Activated CD8-positive, alpha-beta memory T cell treated with anti-CD3 and anti-CD28 coated beads for 24 hours (primary cell): Measurements from ENCODE around the gene RALA.

Experiments
- DNase-seq: peaks from one replicate; pipeline ENCODE4 v3.0.0-alpha.2; 2020

Gene RALA

DNA sequence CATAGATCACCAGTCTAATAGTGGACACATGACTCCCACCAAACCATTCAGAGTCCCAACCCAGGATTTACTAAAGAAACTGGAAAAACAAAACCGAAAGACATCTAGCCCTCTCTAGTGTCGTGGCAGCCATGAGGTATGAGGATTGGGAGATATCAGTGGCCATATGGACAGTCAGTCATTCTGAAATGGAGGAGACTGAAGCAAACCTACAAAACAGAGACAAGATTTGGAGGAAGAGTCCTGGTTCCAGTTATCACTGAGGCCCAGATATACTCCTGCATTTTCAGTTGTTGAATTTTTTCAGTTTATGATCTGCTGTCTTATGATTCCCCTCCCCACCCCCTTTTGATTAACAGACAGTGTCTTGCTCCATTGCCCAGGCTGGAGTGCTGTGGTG lies 9.1 kb upstream of the RALA start:
- DNase-seq, result no peak

DNA sequence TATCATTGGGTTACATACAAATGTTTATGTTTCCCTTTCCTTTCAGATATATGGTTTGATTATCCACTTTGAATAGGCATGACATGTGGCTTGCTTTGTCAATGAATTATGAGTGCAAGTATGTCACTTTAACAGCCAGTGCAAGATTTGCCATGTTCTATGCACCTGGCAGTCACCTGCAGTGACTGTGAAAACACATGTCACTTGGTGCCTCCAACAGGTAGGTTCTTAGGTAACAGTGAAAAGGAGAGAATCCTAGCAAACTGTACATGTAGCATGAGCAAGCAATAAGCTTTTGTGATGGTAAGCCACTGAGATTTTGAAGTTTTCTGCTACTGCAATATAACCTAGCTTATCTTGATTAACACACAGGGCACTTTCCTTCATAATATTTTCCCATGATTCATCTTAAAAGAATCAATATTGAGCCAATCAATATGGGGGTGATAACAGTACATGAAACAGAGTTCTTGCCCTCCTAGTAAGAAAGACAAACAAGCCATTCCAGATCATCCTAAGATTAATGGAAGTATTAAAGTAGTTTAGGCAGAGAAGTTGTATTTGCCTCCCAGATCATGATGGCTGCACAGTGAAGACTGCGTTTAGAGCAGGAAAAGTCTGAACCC lies 7.9 kb upstream of the RALA start:
- DNase-seq, result no peak

DNA sequence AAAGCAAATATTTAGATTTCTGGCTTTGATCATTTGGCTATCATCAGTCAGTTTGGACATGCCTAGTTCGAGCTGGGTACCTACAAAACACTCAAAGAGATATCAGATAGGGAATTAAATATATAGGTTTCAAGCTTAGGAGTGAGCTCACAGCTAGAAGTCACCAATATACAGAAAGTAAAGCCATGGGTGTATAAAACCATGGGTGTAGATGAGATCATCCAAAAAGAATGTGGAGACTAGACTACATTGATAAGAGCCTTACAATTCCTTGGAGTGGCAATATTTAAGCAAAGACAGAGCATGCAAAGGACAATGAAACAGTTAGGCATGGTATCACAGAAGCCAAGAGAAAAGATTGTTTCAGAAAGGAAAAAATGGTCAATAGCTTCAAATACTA lies 7.2 kb upstream of the RALA start:
- DNase-seq, result no peak

DNA sequence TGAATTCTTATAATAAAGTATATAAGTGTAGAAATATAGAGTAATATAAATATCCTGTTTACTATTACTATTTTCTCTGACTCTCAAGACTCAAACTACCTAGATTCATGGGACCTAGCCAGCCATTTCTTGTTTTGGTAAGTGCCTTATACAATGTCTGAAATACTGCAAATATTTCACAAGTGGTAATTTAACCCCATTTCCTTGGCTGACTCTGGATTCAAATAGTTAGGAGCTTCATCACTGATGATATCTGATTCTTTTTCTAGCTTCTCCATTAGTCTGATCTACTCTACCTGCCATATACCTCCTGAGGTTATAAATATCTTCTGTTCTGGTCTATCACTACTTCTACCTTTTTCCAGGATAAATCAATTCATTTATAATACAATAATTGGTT lies 6.4 kb upstream of the RALA start:
- no peak for DNase-seq

DNA sequence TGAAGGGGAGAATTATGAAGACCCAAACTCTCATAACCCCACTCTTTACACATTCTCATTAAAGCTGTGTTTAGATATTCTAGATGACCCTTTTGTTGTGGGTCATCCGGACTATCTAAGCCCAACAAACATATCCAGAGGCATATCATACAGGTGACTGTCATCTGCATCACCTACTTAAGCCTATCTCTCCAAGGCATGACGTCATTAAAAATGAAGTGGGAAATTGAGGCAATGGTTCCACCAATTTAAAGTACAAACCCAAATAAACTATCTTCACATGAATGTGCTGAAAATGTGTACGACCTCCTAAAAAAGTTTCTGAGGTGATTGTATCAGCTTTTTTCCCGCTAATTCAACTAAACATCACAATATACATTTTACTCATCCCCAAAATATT lies 4.5 kb upstream of the RALA start:
- DNase-seq, result no peak

DNA sequence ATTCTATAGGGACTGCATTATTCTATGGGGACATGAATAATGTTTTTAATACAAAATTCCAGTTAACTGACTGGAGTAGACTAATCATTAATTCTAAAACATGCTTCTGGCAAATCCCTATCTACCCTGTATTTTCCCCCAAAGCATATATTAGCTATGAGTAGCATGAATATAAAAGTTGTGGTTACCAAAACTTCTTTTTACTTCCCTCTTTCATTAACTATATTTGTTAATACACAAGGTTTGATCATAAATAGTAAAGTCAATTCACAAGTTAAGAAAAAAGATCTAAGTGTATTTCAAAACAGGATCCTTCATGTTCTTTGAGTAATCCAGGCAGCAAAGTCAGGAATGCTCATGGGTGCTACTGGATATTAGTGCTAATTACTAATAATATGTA lies 2.9 kb upstream of the RALA start:
- DNase-seq, result no peak

DNA sequence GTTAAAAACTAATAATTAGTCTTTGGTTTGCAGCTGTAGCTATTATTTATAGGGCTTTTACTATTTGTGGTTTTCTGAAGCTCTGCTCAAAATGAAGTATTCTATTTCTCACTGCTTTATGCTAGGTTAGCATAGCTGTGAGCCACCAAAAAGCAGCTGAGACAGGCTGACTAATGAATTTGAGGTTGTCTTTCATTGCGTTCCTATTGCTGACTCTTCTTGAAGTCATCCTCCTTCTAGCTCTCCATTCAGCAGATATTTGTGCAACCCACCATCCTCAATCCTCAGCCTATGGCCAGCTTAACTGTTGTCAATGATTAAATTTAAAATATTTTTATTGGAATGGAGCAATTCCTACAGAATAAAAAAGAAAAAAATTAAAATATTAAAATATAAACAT lies 2.1 kb upstream of the RALA start:
- DNase-seq, result no peak

DNA sequence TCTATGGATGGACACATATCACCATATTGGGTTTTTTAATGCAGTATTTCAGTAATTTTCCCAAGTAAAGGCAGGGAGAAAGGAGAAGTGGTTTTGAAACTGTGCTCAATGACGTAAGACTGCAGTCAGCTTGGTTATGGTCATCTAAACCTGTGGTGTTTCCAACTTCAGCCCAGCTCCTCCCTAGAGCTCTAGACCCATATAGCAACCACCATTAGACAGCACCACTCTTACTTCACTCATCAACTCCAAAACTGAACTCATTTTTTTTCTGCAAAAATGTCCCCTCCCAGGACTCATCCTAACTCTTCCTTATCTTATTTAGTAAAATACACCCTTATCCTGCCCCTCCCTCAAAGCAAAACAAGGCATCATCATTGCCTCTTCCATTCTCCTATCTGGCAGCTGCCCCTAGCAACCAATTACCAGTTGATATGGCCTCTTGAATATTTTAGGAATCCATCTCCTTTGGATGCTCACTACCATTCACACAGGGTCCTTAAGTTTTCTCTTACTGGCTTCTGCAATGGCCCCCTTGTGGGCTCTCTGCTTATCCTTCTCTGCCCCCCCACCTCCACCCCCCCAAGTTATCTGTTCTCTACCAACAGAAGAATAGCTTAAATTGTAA lies 1.5 kb upstream of the RALA start:
- DNase-seq, result no peak

DNA sequence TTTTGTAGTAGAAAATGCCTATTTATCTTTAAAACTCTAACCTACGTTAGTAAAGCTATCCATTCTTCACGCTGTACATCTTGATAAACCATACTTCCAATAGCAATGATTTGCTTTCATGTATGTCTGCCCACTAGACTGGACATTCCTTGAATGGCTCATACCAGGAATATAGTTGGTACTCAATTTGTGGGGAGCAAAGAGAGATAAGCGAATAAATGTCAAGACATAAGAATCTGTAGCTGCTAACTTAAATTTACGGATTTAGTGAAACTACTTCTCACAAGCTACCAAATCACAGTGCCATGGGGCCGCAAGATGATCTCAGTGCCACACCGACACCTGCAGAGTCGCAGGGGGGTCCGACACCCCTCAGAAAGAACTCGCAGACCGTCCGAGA lies 763 bp upstream of the RALA start:
- no peak for DNase-seq

DNA sequence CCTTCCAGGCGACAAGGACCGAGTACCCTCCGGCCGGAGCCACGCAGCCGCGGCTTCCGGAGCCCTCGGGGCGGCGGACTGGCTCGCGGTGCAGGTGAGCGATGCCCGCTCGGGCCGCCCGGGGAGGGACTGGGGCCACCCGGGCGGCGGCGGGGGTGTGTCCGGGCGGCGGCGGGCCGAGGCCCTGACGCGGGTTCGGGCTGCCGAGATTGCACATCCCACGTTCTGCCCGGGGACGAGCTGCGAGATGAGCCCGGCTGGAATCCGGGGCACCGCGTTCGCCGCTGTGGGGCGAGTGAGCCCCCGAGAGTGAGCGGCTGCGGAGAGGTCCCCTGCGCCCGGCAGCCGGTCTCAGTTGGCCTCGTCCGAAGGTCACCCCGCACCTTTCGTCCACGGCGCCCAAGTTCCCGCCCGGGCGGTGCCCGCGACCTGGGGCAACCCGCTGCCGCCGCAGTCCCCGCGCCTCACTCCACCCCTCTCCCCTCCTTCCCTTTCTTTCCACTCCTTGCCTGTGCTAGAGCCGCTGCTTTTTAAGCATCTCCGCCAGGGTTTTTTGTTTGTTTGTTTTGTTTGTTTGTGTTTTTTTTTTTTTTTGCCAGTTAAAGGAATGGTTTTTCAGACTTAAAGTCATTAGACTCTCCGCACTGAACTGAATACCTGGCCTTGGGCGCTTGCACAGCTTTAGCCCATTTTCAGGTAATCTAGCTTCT lies 515 bp downstream of the RALA start:
- no peak for DNase-seq

DNA sequence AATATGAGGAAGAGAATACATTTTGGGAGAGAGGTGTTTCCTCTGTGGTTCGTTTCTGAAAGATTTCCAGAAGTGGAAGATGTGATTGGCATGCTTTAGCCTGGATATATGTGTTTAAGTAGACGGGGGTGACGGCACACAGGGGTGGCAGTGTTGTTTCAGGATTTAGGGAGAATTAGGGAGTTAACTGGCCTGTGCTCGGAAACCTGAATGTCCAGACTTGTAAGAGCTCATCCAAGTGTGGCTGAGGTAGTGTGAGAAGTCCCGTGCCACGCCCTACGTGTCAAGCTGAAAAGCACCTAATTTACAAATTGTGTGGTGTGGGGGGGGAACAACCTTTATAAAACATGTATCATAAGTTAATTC lies 1.1 kb downstream of the RALA start:
- DNase-seq, result no peak

DNA sequence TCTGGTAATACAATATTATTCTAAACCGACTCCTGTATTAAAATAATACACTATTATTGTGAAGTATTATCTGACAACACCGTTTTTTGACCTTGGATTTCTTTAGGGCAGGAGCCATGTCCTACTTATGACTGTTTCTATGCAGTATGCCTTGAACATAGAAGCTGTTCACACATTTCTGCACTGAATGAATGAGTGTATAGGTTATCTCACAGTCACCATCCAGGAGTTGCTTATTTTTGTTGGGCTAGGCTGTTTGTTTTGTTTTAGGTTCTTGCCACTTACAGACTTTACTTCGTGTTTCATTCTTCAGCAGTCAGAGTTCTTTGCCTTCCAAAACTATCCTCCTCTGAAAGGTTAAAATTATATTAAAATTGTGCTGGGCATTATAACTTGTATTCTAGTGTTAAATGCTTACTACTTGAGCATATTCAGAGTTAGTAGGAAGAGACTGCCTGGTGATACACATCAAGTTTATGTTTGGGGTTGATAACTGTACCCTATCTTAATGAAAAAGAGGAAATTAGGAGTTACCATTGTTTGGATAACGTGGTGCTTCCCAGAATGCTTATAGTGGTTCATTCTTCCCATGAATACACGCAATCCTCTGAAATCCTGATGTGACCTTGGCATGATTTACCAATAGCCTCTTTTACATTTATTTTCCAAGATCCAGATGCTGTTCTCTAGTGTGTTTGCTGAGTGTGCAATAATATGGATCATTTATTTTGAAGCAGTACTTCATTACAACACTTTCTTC lies 1.7 kb downstream of the RALA start:
- DNase-seq, result no peak

DNA sequence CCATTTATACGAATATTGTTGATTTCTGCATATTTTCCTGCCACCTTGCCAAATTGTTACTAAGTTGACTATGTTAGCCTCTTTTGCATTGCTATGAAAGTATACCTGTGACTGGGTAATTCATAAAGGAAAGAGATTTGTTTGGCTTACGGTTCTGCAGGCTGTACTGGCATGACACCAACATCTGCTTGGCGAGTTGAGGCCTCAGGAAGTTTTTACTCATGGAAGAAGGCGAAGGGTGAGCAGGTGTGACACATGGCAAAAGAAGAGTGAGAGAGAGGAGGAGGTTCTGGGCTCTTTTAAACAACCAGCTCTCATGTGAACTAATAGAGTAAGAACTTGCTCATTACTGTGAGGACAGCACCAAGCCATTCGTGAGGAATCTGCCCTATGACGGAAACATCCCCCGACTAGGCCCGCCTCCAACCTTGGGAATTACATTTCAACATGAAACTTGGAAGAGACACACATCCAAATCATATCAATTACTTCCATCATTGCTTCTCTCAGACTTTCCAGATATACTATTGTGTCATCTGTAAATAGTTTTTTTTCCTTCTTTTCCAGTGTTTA lies 8.4 kb downstream of the RALA start:
- DNase-seq, result no peak

DNA sequence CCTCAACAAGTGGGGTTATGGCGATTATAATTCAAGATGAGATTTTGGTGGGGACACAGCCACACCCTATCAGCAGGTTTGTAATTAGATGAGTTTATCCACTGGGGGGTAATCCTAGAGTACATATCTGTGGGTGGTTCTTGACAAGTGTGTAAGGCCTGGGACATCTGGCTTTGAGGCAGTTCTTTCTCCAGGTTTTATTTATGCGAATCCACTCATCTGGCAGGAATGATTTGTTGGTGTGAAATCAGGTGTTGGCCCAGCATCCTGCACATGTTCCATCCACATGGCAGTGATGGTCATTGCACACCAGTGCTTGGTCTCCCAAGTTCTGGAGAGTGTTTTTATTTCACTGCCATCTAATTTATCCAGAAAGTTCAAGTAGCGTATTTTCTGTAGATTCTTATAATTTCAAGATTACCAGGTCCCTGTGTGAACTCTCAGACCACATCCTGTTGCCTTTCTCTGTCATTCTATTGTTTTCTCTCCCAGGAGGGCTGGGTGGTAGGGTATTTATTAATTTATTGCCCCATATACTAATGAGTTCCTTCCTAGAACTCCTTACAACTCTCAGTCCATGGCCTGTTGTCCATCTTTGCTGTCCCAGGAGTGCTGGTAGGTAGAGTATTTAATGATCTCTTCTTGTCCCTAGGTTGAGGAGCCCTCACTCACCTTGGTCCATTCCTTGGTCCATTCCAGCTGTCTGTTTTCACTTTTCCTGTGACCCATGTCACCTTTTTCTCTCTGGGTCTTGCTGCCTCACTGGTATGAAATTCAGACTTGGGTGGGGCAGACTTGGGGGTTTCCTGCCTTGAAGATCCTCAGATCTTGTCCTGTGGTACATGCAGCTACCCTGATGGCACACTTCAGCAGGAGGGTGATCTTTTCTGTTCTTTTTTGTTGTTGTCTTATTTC lies 10.4 kb downstream of the RALA start:
- no peak for DNase-seq

DNA sequence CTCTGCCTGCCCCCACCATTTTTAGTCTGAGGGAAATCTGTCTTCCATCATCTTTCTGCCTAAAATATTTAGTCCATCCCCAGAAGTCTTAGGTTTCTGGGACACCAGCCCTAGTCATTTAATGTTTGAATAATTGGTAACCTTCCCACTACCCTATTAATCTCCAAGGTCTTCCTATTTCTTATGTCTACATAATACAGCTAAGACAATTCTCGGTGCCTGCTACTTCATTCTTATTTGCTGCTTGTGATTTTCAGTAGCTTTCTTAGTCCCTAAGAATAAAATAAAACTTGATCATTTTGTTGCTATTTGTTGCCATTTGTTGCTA lies 11.1 kb downstream of the RALA start:
- DNase-seq, result no peak

DNA sequence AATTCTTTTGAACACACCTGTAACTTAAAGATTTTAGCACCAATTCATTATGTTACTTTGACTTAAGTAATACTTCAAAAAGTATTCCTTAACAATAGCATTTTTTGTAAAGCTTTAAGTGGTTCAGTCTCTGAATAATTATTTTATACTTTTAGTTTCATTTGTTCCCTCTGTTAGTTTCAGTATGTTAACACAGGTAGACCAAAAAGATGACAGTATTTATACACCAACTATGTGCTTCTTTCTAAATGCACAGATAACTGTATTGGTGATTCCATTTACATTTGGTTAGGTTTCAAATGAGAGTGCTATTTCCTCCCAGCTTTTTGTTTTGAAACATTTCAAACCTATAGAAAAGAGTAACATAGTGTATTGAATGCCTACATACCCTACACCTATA lies 14.0 kb downstream of the RALA start:
- no peak for DNase-seq

DNA sequence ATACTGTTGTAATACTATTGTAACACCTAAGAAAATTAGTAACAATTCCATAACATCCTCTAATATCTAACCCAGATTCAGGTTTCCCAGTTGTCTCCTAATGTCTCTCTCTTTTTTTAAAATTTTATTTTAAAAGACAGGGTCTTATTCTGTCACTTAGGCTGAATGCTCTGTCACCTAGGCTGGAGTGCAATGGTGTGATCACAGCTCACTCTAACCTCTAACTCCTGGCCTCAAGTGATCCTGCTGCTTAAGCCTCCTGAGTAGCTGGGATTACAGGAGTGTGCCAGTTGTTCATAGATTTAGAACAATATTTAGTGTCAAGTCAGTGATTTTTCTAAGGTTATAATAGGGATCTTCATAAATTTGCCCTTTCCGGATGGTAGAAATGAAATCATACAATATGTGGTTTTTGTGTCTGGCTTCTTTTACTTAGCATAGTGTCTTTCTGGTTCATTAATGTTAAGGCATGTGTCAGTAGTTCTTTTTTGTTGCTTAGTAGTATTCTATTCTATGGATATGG lies 14.7 kb downstream of the RALA start:
- DNase-seq, result no peak

DNA sequence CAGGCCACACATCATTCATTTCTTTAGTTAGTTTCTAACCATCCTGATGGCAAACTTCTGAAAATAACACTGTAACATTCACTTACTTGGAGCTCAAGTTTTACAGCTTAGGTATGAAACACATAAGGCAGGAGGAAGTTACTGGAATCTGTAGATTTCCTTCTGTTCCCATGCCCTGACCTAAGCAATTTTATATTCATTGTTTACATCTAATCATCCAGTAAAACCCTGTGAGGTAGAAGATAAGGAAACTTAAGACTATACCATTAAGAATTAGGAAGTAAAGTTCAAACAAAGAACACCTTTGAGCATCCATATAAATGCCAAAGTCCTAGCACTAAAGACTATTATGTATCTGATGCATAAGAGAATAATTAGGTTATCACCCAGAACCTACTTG lies 19.5 kb downstream of the RALA start:
- no peak for DNase-seq

DNA sequence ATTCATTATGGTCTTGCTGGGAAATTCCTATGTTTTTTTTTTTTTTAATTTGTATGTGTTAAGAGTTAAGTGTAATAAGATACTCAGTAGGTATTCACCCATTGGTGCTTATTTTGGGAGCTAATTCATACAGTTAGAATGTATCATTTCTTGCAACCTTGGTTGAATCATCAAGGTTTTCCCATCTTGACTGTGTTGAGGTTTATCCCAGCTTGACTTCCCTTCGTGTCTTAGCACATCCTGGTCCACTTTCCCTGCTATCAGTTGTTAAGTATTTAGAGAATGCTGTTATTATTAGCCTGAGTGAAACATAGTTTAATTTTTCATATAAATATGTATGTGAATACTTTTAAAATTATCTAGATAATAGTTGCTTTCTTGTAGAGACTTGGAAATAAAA lies 20.8 kb downstream of the RALA start:
- no peak for DNase-seq

DNA sequence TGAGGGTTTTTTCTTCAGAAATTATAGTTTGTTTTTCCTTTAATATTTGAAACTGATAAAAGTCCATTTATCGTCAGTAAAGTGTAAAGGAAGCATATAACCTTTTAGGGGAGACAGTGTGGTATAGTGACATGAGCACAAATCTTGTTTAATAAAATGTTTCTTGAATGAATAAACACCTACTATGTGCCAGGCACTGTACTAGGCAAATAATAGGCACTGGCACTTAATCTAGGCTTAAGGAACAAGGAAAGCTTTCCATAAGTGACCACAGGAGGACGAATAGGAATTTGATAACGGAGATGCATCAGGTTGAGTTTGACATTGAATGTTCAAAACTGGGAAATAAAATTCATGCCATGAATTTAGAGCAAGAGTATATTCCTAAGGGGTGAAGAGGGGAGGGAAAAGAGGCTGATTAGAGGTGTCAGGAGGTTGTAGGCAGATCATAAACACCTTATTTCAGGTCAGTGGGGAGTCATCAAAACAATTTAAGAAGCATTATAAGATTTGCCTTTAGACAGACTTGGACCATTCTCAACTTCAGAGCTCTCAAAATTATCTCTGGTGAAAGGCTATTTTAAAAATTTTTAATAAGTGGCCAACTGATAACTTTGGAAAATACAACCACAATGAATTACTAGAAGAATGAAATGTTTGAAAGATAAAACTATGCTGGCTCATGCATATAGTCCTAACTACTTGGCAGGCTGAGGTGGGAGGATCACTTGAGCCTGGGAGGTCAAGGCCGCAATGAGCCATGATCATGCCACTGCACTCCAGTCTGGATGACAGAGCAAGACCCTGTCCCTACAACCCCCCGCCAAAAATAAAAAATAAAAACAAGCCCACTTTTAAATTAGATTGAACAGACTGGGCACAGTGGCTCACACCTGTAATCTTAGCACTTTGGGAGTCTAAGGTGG lies 22.4 kb downstream of the RALA start:
- DNase-seq, result no peak

DNA sequence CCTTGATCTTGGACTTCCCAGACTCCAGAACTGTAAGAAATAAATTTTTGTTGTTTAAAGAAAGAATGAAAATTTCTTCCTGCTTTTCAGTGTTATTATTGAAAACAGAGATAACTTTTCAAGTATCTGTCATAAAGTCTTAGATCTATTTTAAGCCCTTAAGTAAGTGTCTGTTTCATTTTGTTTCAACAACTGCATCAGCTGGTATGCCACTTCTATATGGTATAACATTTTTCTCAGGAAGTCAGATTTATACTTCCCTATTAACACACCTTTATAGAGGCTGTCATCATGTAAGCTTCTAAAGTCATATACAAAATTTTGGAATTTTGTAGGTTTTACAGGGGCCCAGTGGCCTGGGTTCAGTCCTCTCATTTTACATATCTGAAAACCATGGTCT lies 24.4 kb downstream of the RALA start:
- DNase-seq, result no peak
